DMS 273 treated with DMSO at 0.1 percent for 48 hours (cell line): Measurements from ENCODE around the gene INKA1.
A peak's percentile ranks its signal among the peaks of the same experiment; 100 is the strongest.
"Not testable (repeated sequence)": the region's sequence is repeated elsewhere in the genome, so short reads cannot be mapped to it uniquely, and the experiment has no call there.

Source experiments
- DNase-seq: peaks from one replicate; lab custom pipeline; 2025; lab: John Stamatoyannopoulos, UW

The INKA1 gene

DNA sequence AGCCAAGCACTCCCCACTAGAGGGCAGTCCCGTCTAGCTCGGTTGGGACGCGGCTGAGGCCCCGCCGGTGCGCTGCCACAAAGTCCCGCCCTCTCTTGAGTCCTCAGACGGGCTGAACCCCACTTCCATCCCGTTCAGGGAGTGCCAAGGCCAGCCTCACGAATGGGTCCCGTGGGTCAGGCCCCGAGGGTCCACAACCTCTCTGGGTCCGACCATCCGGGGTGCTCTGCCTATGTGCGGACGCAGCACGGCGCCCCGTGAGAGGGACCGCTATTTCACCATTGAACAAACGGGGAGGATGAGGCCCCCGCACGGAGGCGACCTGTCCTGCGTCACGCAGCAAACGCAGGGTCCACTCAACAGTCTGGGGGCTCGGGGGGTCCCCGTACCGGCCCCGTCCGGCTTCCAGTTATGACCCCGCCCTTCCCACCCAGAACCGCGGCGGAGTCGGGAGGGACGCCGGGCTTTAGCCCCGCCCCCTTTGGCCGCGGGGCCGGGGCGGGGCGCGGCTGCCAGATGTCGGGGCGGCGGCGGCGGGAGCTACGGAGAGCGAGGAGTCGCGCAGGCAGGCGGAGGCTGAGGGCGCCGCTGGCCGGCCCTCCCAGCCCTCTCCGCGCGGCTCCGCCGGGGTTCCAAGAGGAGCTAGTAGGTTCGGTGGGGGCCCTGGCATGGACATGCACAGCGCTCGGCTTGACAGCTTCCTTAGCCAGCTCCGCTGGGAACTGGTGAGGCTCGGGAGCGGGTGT lies at the start of gene INKA1:
INKA1 (plus strand) TSS at position 543 of the 746 bp plus-strand sequence; CDS start at position 675, 132 bp downstream.
- DNase-seq, result peak; percentile 51

DNA sequence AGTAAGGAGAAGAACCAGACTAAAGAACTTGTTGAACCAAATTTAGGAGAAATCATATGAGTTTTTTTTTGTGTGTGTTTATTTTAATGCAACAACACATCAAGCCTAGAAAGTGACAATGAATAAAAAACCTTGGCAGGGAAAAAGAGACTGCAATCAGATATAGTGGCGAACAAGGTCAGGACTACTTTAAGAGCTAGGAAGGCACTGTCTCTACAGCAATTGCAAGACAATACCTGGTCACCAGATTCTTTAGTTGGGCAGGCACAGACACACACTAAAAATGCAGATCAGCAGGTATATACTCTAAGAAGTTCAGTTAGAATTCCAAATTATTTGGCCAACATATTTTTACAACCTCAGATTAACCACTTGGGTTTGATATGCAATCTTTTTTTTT lies 48.5 kb upstream of the INKA1 start:
- DNase-seq, result no peak

DNA sequence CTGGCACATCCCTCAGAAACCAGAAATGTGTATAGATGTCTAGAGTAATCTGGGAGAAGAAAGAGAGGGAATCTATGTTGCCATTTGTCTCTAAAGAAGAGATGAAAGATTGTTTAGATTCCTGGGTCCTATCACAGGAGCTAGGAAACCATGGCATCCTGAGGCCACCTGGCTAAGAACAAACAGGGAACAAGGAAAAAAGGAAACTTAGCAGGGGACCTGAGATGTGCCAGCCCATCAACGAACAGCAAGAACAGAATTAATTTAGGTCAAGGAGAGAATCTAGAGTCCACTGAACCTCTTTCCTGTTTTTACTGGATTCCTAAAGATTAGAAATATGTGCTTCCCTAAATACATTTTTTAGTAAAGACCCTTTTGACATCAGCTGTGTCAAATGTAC lies 47.0 kb upstream of the INKA1 start:
- no peak for DNase-seq

DNA sequence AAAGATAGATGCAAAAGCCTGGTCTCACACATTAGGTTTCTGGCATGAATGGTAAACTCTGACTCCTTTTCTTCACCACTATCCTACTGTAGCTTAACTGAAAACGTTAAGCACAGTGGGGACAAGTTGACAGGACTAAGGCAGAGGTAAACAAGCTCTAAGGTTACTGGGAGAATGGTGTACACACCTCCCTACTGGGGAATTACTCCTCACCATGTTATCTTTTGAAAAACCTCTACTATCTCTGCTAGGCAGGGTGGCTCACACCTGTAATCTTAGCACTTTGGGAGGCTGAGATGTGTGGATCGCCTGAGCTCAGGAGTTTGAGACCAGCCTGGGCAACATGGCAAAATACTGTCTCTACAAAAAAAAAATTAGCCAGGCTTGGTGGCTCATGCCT lies 45.9 kb upstream of the INKA1 start:
- DNase-seq, result no peak

DNA sequence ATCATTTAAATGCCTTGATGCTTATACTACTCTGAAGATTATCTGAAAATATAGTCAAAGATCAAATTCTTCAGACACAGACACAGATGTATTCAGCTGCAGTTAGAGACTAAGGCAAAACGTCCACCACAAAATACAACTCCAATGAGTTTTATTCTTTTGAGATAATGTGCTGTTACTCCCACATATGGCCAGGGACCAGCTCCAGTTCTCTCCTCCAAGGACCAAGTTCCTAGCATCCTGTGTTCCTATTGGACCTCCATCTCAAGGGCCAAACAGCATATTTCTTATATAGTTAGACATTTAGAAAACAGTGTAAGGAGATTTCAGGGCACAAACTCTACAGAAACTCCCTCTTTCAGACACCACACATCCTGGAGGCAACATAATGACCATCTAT lies 43.8 kb upstream of the INKA1 start:
- DNase-seq, result no peak

DNA sequence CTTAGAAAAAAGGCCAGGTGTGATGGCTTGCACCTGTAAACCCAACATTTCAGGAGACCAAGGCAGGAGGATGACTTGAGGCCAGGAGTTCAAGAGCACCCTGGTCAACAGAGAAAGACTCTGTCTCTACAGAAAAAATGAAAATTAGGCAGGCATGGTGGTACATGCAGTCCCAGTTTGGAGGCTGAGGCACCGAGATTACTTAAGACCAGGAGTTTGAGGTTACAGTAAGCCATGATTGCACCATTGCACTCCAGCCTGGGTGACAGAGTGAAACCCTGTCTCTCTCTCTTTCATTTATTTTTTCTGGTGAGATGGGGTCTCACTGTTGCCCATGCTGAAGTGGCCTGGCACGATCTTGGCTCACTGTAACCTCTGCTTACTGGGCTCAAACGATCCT lies 41.4 kb upstream of the INKA1 start:
- no peak for DNase-seq

DNA sequence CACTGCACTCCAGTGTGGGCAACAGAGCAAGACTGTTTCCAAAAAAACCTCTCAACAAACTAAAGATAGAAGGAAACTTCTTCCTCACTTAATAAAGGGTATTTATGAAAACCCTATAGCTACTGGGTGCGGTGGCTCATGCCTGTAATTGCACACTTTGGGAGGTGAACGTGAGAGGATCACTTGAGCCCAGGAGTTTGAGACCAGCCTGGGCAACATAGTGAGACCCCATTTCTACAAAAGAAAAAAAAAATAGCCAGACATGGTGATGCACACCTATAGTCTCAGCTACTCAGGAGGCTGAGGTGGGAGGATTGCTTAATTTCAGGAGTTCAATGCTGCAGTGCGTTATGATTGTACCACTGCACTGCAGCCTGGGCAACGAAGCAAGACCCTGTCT lies 39.1 kb upstream of the INKA1 start:
- no peak for DNase-seq

DNA sequence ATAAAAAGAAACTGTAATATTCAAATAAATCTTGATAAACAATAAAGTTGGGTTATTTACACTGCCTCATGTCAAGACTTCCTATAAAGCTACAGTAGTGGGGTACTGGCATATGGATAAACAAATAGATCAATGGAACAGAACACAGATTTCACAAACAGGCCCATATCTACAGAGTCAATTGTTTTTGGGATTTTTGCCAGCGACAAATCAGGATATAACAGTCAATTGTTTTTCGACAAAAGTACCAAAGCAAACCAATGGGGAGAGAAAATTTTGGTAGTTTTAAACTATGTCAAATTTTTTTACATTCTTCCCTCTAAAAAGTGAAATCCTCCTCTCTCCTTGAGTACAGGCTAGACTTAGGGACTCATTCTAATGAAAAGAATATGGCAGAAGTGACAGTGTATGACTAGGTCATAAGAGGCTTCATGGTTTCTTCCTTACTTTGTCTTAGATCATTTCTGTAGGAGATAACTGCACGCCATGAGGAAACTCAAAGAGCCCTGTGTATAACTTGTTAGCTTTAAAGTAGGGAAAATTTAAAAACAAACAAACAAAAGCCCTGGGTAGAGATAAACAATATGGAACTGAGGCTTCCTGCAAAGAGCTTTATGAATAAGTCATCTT lies 33.7 kb upstream of the INKA1 start:
- DNase-seq, result no peak

DNA sequence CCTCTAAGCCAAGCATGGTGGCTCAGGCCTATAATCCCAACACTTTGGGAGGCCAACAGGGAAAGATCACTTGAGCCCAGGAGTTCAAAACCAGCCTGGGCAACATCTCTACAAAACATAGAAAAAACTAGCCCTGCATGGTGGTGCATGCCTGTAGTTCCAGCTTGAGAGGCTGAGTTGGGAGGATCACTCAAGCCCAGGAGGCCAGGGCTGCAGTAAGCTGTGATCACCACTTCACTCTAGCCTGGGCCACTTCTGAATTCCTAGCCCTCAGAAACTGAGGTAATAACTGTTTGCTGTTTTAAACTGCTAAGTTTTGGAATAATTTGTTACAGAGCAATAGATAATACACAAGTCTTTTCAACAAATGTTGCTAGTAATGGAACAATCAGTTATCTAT lies 33.1 kb upstream of the INKA1 start:
- no peak for DNase-seq

DNA sequence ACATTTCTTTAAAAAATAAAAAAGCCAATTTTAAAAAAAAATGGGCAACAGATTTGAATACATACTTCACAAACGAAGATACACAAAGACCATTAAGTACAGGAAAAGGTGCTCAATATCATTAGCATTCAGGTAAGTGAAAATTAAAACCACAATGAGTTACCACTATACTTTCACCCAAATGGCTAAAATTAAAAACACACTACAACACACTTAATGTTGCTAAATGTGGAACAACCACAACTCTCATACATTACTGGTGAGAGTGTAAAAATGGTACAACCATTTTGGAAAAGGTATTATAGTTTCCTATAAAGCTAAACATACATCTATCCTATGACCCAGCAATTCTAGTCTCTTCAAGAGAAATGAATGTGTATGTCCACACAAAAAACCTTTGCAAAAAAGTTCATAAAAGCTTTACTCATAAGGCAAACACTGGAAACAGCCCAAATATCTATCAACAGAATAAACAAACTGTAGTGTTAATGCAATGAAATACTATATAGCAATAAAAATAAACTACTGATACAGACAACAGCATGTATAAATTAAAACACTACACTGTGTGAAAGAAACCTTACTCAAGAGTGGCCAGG lies 31.6 kb upstream of the INKA1 start:
- DNase-seq, result no peak

DNA sequence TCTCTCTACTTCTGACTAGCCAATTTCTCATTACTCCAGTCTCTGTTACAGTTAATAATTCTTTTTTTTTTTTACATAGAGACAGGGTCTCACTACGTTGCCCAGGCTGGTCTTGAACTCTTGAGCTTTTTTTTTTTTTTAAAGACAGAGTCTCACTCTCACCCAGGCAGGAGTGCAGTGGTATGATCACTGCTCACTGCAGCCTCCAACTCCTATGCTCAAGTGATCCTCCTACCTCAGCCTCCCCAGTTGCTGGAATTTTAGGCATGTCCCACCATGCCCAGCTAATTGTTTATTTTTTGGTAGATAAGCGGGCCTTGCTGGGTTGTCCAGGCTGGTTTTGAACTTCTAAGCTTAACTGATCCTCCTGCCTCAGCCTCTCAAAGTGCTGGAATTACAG lies 30.4 kb upstream of the INKA1 start:
- no peak for DNase-seq

DNA sequence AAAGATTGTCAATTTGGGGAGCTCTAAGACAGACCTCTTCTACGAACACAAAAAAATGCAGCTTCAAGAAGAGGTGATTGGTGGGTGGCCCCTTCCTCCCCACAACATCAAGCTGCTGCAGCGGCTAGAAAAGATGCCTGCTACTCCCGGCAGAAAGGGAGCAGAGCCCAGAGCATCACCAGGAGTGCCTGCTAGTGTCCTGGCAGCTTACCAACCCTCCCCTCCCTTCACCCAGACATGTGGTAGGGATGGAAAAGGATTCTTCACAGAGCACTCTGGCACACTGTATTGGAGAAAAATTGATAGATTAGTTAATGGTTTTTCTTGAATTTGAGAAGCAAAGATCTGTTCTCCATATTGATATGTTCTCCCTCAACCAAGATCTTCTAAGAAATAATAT lies 27.5 kb upstream of the INKA1 start:
- peak; percentile 3 for DNase-seq

DNA sequence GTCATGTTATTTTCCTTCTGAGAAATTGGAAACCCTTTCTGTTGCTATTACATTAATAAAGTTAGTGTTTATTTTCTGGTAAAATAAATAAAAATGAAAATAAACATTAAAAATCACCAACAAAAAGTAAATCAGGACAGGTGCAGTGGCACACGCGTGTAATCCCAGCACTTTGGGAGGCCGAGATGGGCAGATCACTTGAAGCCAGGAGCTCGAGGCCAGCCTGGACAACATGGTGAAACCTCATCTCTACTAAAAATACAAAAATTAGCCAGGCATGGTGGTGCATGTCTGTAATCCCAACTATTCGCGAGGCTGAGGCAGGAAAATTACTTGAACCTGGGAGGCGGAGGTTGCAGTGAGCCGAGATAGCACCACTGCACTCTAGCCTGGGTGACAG lies 27.0 kb upstream of the INKA1 start:
- DNase-seq, result not testable (repeated sequence)

DNA sequence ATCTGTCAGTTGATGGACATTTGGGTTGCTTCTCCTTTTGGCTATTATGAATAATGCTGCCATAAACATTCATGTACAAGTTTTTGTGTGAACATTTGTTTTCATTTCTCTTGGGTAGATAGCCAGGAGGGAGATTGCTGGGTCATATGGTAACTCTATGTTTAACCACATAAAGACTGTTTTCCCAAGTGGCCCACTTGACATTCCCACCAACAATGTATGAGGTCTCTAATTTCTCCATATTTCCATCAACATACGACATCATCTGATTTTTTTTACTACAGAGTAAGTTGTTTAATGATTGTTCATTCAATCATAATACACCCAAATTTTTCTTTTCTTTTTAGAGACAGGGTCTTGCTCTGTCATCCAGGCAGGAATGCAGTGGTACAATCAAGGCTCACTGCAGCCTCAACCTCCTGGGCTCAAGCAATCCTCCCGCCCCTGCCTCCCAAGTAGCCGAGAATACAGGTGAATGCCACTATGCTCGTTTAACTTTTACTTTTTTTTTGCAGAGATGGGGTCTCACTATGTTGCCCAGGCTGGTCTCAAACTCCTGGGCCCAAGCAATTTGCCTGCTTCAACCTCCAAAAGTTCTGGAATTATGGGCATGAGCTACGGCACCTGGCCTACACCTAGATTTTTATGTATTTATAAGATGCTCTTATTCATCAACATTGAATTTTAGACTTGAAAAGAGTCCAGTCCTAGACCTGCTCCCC lies 23.5 kb upstream of the INKA1 start:
- no peak for DNase-seq

DNA sequence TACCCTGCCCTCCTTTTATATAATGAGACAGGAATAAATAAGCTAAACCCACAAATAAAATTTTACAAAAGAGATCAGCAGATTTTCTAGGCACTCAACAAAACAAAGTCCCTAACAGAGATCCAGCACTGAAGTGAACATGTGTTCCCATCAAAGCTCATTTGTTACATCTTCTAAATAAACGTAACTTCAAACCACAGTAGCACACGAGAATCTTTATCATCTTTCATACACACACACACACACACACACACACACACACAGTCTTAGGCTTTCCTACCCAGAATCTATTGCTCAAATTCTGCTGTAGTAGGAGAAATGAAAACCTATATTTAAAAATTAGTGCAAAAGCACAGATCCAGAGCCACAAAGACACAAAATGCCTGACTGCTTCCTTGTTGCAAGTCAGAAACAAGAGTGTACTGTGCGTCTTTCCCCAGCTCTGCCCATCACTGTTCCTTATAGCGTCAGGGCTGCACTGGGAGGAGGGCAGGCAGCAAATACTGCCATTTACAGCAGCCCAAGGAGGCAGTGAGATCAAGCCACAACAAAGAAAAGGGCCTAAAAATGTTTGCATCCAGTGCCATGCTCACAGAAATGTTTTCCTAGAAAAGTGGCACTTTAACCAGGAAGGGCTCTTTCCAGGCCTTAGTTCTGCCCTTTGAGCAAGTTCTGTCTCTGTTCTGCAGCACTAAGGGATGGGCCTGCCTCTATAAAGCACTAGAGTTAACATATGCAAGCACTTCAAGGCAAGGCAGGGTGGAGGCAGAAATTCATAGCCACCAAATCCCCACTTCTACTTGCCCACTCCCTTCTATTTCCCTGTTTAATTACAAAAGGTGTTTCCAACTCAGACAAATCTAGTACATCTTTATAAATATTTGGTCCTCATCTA lies 22.7 kb upstream of the INKA1 start:
- no peak for DNase-seq

DNA sequence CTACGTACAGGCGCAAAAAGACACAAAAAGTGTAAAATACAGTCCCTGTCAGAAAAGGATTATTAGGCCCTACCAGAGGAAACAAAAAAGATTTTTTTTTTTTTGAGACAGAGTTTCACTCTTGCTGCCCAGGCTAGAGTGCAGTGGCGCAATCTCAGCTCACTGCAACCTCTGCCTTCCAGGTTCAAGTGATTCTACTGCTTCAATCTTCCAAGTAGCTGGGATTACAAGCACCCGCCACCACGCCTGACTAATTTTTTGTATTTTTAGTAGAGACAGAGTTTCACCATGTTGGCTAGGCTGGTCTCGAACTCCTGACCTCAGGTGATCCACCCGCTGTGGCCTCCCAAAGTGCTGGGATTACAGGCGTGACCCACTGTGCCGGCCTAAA lies 22.1 kb upstream of the INKA1 start:
- DNase-seq, result not testable (repeated sequence)

DNA sequence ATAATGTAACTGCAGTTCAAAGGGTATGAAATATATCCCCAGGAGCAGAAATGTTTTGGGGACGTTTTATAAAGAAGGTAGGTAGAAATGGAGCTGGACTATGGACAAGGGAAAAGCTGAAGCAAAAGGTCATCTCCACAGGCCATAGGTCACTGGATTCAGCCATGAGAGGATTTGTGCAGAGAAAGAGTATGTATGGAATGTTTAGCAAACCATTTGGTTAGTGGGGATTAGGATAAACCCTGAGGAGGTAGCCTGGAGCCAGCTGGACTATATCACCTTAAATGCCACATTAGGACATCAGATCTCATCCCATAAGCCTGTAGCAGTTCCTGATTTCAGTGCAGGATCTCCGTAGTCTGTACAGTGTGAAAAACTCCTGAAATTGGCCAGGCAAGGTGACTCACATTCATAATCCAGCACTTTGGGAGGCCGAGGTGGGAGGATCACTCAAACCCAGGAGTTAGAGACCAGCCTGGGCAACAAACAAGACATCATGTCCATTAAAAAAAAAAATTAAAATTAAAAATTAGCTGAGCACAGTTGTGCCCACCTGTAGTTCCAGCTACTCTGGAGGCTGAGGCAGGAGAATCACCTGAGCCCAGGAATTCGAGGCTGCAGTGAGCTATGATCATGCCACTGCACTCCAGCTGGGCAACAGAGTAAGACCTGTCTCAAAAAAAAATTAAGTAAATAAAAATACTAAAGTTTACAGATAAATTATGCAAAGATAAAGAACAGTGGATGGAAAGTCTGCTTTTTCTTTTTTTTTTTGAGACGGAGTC lies 21.5 kb upstream of the INKA1 start:
- DNase-seq, result no peak

DNA sequence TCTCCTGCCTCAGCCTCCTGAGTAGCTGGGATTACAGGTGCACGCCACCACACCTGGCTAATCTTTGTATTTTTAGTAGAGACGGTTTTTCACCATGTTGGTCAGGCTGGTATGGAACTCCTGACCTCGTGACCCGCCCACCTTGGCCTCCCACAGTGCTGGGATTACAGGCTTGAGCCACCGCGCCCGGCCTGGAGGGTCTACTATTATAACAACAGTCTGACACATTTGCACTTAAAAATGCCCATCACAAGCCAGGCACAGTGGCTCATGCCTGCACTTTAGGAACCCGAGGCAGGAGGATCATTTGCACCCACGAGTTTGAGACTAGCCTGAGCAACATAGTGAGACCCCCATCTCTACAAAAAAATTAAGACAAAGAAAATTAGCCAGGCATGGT lies 20.8 kb upstream of the INKA1 start:
- DNase-seq, result not testable (repeated sequence)

DNA sequence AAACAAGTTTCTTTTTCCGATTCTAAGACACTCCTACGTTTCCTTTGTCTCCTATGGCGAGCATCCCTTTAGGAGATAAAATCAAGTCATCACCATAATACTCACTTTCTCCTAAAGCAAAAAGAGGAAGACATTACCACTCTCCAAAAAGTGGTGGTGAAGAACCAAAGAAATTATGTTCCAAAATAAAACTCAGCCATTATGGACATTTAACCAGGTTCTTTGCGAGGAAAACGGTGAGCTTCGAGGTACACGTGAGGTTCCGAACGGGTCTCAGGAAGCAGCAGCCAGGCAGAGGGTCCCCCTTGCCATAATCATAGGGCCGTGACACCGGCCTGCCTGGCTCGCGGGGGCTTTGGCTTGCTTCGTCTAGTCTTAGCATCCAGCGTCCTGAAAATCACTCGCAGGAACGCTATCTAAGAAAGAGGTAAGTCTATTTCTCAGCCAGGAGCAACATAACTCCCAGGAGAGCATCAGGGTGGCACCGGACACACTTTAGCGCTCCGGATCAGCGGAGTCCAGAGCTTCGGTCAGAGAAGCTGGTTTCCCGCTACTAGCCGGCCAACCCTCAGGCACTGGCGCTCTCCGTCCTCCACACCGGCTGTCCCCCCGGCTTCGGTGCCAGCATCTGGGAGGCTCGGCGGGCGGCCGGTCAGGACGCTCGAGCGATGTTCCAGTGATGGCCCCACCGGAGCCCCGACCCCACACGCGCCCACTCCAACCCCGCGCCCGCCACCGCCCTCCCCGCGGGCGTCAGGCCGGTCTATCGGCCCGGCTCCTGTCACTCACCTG lies 17.3 kb upstream of the INKA1 start:
- no peak for DNase-seq
